ENCODE results near the gene ABCC10. TPM values are rescaled to one million over a fixed set of nuclear protein-coding genes. Genes with fewer than 3 reads are reported as not detected.

ABCC10 gene
- total RNA-seq, 1 experiment from 2014 or later, result 31.8 TPM

GRCh38 chr6:43426928-43427405 lies 374 bp upstream of the ABCC10 start:
- peak overlapping the region; percentile 1 for H3K18ac ChIP-seq (ENCODE audit: insufficient read length, low read depth, low read length)
- peaks cover 4% of the 10 kb centered on the region; the same call in 1 of the 2 replicates for H3K4me1 ChIP-seq (ENCODE audit: insufficient read depth, low read length)
- H3K79me1 ChIP-seq (ENCODE audit: insufficient read depth, low read depth, low read length, poor library complexity, severe bottlenecking), result no peaks in the 10 kb centered on the region
- H3K79me2 ChIP-seq (ENCODE audit: insufficient read depth, low read length), result no peaks in the 10 kb centered on the region
- no peak overlapping the region for H3K23ac ChIP-seq (ENCODE audit: insufficient read length, low read depth, low read length)
- no peak overlapping the region for H4K91ac ChIP-seq (ENCODE audit: insufficient read length, low read depth, low read length)
- no peaks in the 10 kb centered on the region for H4K20me1 ChIP-seq (ENCODE audit: control insufficient read depth, insufficient read depth, insufficient read length)
- Mint-ChIP-seq H3K27me3 (ENCODE audit: low read depth) (peaks cover 14% of the 10 kb centered on the region), H3K4me1 (peaks cover 14% of the 10 kb centered on the region in 2 experiments), H3K27ac (peak overlapping the region in 2 of 3 experiments; percentile 74 to 98; a peak in 2 of 7 replicates), H3K9me3 (peaks cover 14 to 15% of the 10 kb centered on the region in 2 experiments; a peak in 4 of 5 replicates), H3K4me3 (peak overlapping the region; percentile 90), H3K36me3 (ENCODE audit: insufficient read depth in 1 of 3, low read depth in 3 of 3) (peaks cover 0 to 5% (median 2%) of the 10 kb centered on the region in 3 experiments; a peak in 4 of 7 replicates)
- no peak overlapping the region for H4K8ac ChIP-seq (replicated peaks; ENCODE audit: insufficient read length, low read depth, low read length)
- no peak overlapping the region for H3K4ac ChIP-seq (ENCODE audit: low read depth, low read length)
- no peak overlapping the region for H2BK15ac ChIP-seq (ENCODE audit: low read depth, low read length)
- peak overlapping the region; percentile 5 for H3K9ac ChIP-seq (ENCODE audit: extremely low read depth, insufficient read length, low read length)
- H2BK5ac ChIP-seq (ENCODE audit: insufficient read length, low read length), result no peak overlapping the region
- H4K5ac ChIP-seq (ENCODE audit: insufficient read length, low read depth, low read length), result no peak overlapping the region
- no peaks in the 10 kb centered on the region for H3K27me3 ChIP-seq (ENCODE audit: insufficient read depth, low read length)
- H3K4me2 ChIP-seq (ENCODE audit: insufficient read depth, insufficient read length, low read length), result peak overlapping the region; percentile 41
- H3K56ac ChIP-seq (ENCODE audit: insufficient read length, low read depth, low read length), result no peak overlapping the region
- no peak overlapping the region for H3K14ac ChIP-seq (ENCODE audit: insufficient read depth, low read length)
- H2BK120ac ChIP-seq (ENCODE audit: low read depth, low read length, poor library complexity, severe bottlenecking), result no peak overlapping the region
- H3K27ac ChIP-seq (ENCODE audit: insufficient read length, low read depth, low read length), result no peak overlapping the region
- H3T11ph ChIP-seq (ENCODE audit: low read length), result no peak overlapping the region
- H2AK5ac ChIP-seq (ENCODE audit: insufficient read length, low read length), result no peak overlapping the region
- WGBS (ENCODE audit: extremely low coverage, insufficient read length, low lambda C conversion rate), result no CpG with 5 or more reads among the region's 23 CpGs
- H2AFZ ChIP-seq (ENCODE audit: low read length), result no peak overlapping the region
- H2BK12ac ChIP-seq (ENCODE audit: insufficient read length, low read depth, low read length), result no peak overlapping the region
- H2BK20ac ChIP-seq (ENCODE audit: low read depth, low read length, poor library complexity, severe bottlenecking), result no peak overlapping the region
- no peak for TF ChIP-seq CTCF (conservative IDR thresholded peaks at IDR 0.05)
- H3K9me3 ChIP-seq (ENCODE audit: control insufficient read depth, low read depth, low read length), result no peaks in the 10 kb centered on the region
- DNase-seq, result no peak
- H3K23me2 ChIP-seq (ENCODE audit: insufficient read length, low read depth, low read length, poor library complexity, severe bottlenecking), result peaks cover 7% of the 10 kb centered on the region
